ENCODE data around the gene ABHD6.
A peak's percentile ranks its signal among the peaks of the same experiment; 100 is the strongest.

The ABHD6 gene

DNA sequence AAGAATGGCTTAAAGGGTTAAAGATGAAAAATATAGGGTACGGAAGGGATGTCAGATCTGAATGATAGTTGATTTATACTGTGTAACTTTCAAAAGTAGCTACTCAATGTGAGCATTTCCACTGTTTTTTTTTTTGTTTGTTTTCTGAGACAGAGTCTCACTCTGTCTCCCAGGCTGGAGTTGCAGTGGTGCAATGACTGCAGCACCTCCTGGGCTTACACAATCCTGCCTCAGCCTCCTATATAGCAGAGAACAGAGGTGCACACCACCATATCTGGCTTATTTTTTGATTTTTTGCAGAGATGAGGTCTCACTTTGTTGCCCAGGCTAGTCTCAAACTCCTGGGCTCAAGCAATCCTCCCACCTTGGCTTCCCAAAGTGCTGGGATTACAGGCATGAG is 85.2 kb downstream of the ABHD6 start:
- no peaks in the 10 kb centered on the region for H3K9me2 ChIP-seq (replicated peaks; ENCODE audit: insufficient read depth, low read length)
- no peak overlapping the region for H2AFZ ChIP-seq (ENCODE audit: low read length)
- peaks cover 5% of the 10 kb centered on the region; the same call in 1 of the 2 replicates for H4K20me1 ChIP-seq (ENCODE audit: insufficient read depth, low read length)
- TF ChIP-seq EZH2 (optimal IDR thresholded peaks at IDR 0.05; ENCODE audit: low read depth, low read length), result no peak
- no peak for TF ChIP-seq EZH2phosphoT487 (IDR thresholded peaks at IDR 0.05; ENCODE audit: low read length)
- TF ChIP-seq, protein P1, sequence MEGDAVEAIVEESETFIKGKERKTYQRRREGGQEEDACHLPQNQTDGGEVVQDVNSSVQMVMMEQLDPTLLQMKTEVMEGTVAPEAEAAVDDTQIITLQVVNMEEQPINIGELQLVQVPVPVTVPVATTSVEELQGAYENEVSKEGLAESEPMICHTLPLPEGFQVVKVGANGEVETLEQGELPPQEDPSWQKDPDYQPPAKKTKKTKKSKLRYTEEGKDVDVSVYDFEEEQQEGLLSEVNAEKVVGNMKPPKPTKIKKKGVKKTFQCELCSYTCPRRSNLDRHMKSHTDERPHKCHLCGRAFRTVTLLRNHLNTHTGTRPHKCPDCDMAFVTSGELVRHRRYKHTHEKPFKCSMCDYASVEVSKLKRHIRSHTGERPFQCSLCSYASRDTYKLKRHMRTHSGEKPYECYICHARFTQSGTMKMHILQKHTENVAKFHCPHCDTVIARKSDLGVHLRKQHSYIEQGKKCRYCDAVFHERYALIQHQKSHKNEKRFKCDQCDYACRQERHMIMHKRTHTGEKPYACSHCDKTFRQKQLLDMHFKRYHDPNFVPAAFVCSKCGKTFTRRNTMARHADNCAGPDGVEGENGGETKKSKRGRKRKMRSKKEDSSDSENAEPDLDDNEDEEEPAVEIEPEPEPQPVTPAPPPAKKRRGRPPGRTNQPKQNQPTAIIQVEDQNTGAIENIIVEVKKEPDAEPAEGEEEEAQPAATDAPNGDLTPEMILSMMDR (IDR thresholded peaks at IDR 0.05; ENCODE audit: low read length), result no peak
- no peaks in the 10 kb centered on the region for H3K27me3 ChIP-seq (replicated peaks; ENCODE audit: insufficient read depth, low read length)
- DNase-seq, result no peak
- H3K27ac ChIP-seq (ENCODE audit: low read length), result no peak overlapping the region
- no peak overlapping the region for H3K4me2 ChIP-seq (ENCODE audit: low read depth, low read length)
- H3K36me3 ChIP-seq (replicated peaks; ENCODE audit: insufficient read depth, low read length), result 0 out of 2 replicates have a peak, but pooled peaks cover under 1% of the 10 kb centered on the region
- H3K79me2 ChIP-seq (ENCODE audit: low read length), result peaks cover 3% of the 10 kb centered on the region
- H3K9ac ChIP-seq (ENCODE audit: low read length), result no peak overlapping the region
- peaks cover 9% of the 10 kb centered on the region for H3K4me1 ChIP-seq (ENCODE audit: low read length)
- no peak overlapping the region for H3K4me3 ChIP-seq (ENCODE audit: low read length)
- no peaks in the 10 kb centered on the region for H3F3A ChIP-seq (ENCODE audit: insufficient read depth, low read length)
- H3K9me3 ChIP-seq (replicated peaks; ENCODE audit: insufficient read depth, low read length), result no peaks in the 10 kb centered on the region

DNA sequence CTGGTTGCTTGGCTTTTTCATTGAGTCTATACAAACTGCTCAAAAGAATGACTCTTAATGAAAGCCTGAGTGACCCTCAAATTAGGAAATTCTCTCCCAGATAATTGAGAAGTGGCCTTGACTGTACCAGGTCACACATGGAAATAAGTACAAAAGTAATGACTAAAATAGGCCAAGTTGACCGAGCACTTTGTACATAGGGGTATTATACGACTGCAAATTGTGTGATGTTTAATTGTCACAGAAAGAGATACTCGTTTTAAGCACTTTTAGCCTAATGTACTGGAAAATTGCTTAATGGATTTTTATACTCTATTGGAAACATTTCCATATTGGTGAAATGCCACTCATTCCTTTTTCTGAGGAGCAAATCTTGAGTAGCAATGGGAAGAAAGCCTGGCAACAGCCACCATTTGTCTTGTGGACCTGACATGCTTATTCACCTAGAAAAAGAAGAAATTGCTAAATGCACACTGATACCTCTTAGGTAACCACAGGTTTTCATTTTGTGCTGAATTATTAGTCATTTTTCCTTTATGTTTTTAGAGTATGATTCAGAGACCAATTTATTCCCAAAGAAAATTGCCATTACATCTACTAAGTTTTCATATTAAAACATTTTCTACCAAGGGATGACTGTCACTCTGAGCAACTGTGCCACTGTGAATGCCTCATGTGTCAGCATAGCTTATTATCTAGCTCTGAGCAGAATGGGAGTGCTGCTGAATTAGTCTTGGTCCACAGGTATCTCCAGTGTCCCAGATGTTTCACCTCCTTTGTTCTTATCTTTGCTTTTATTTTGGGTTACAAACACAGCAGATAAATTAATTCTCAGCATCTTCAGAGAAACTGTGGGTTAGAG is 86.2 kb downstream of the ABHD6 start:
- H3K79me2 ChIP-seq (ENCODE audit: low read length), result no peaks in the 10 kb centered on the region
- H3K9me3 ChIP-seq (replicated peaks; ENCODE audit: insufficient read depth, low read length), result no peaks in the 10 kb centered on the region
- H4K20me1 ChIP-seq (ENCODE audit: insufficient read depth, low read length), result 0 out of 2 replicates have a peak, but pooled peaks cover 2% of the 10 kb centered on the region
- no peak overlapping the region for H3K9ac ChIP-seq (ENCODE audit: low read length)
- no peak overlapping the region for H2AFZ ChIP-seq (ENCODE audit: low read length)
- no peaks in the 10 kb centered on the region for H3K36me3 ChIP-seq (replicated peaks; ENCODE audit: insufficient read depth, low read length)
- H3F3A ChIP-seq (ENCODE audit: insufficient read depth, low read length), result no peaks in the 10 kb centered on the region
- no peak overlapping the region for H3K4me2 ChIP-seq (ENCODE audit: low read depth, low read length)
- no peak for DNase-seq
- H3K27me3 ChIP-seq (replicated peaks; ENCODE audit: insufficient read depth, low read length), result no peaks in the 10 kb centered on the region
- peaks cover 9% of the 10 kb centered on the region for H3K4me1 ChIP-seq (ENCODE audit: low read length)
- H3K9me2 ChIP-seq (replicated peaks; ENCODE audit: insufficient read depth, low read length), result no peaks in the 10 kb centered on the region
- H3K4me3 ChIP-seq (ENCODE audit: low read length), result no peak overlapping the region
- H3K27ac ChIP-seq (ENCODE audit: low read length), result no peak overlapping the region
- TF ChIP-seq EZH2phosphoT487 (IDR thresholded peaks at IDR 0.05; ENCODE audit: low read length) (no peak), EZH2 (optimal IDR thresholded peaks at IDR 0.05; ENCODE audit: low read depth, low read length) (no peak)
- TF ChIP-seq, protein P1 (IDR thresholded peaks at IDR 0.05; ENCODE audit: low read length), result no peak

DNA sequence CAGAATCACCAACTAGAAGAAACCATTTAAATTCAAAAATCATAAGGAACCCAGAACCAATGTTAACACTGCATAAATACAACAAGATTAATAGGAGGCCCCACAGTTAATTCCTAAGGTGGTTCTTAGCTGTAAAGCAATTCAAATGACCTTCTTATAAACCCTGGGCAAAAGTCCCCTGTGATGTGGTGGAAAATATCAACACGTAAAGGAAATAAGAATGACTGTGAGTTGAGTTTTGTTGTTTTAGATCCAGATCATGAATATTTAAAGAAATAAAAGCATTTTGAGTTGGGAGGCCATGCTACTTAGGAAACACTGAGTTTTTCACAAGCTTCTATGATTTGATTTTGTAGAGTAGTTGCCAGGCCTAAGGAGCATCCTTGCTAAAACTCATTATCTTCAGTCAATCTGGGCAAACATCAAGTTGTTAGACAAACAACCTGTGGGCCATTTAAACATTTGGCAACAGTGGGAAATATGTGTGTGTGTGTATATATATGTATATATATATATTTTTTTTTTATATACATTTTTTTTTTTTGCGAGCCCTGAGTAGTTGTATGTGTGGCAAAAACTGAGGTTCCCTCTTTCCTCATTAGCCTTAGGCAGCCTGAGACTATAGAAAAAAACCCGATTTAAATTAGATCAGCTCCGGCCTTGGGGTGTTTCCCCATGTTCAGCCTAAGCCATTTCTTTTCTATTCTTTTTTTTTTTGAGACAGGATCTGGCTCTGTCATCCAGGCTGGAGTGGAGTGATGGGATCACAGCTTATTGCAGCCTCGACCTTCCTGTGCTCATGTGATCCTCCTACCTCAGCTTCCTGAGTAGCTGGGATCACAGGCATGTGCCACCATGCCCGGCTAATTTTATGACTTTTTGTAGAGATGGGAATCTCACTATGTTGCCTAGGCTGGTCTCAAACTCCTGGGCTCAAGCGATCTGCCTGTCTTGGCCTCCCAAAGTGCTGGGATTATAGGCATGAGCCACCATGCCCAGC is 87.1 kb downstream of the ABHD6 start:
- H2AFZ ChIP-seq (ENCODE audit: low read length), result no peak overlapping the region
- DNase-seq, result no peak
- H3K4me3 ChIP-seq (ENCODE audit: low read length), result no peak overlapping the region
- no peaks in the 10 kb centered on the region for H3K9me3 ChIP-seq (replicated peaks; ENCODE audit: insufficient read depth, low read length)
- H3K9me2 ChIP-seq (replicated peaks; ENCODE audit: insufficient read depth, low read length), result no peaks in the 10 kb centered on the region
- H3K27ac ChIP-seq (ENCODE audit: low read length), result no peak overlapping the region
- TF ChIP-seq, protein P1 (IDR thresholded peaks at IDR 0.05; ENCODE audit: low read length), result no peak
- TF ChIP-seq EZH2phosphoT487 (IDR thresholded peaks at IDR 0.05; ENCODE audit: low read length) (no peak), EZH2 (optimal IDR thresholded peaks at IDR 0.05; ENCODE audit: low read depth, low read length) (no peak)
- no peak overlapping the region for H3K9ac ChIP-seq (ENCODE audit: low read length)
- H3F3A ChIP-seq (ENCODE audit: insufficient read depth, low read length), result no peaks in the 10 kb centered on the region
- H3K36me3 ChIP-seq (replicated peaks; ENCODE audit: insufficient read depth, low read length), result no peaks in the 10 kb centered on the region
- H4K20me1 ChIP-seq (ENCODE audit: insufficient read depth, low read length), result 0 out of 2 replicates have a peak, but pooled peaks cover 2% of the 10 kb centered on the region
- peaks cover 9% of the 10 kb centered on the region for H3K4me1 ChIP-seq (ENCODE audit: low read length)
- peak overlapping the region; percentile 22; the same call in 1 of the 2 replicates for H3K4me2 ChIP-seq (ENCODE audit: low read depth, low read length)
- no peaks in the 10 kb centered on the region for H3K79me2 ChIP-seq (ENCODE audit: low read length)
- H3K27me3 ChIP-seq (replicated peaks; ENCODE audit: insufficient read depth, low read length), result no peaks in the 10 kb centered on the region

Data from MM.1S (cell line).